Right lobe of liver (tissue), 4 donors: ENCODE results near the gene AKAP8.

Experiments
- CTCF ChIP-seq, 4 donors: fragments of 200-600 bp in 3 of 4; fragments of 450-650 bp in 1 of 4; IDR thresholded peaks; one replicate each; pipeline versions ENCODE4 v1.5.1 to v1.8.0; 2016 to 2022; ENCODE audit warnings: antibody characterized with exemption in 4 of 4, mild to moderate bottlenecking in 2 of 4
- POLR2A ChIP-seq: fragments of 450-650 bp; IDR thresholded peaks from one replicate; pipeline ENCODE4 v1.6.1; 2017; ENCODE audit warnings: antibody characterized with exemption, mild to moderate bottlenecking
- donor health status: DM: no; HTN: no; CAD: no.
- donor health status: DM: no; HTN: no; CAD: no.
- donor health status: DM: no; HTN: yes; CAD: no.

- no peak for TF ChIP-seq CTCF (IDR thresholded peaks at IDR 0.05)
- no peak for TF ChIP-seq POLR2A
Measured at GRCh38 chr19:15412832-15413231, 33.2 kb upstream of the AKAP8 start.
